HepG2 (cell line): ENCODE results near the gene KCNRG. TPM values are rescaled to one million over a fixed set of nuclear protein-coding genes. Genes with fewer than 3 reads are reported as not detected.

Experiments used
- ATRX ChIP-seq: sonication (generic); formaldehyde crosslinking; IDR thresholded peaks from 2 replicates; pipeline ENCODE4 v1.4.0; 2020; ENCODE audit warnings: missing genetic modification reagents, borderline replicate concordance
- CREB1 ChIP-seq, 2 experiments: fragments of 450-650 bp in 1 of 2; IDR thresholded peaks; 2 replicates each; pipeline ENCODE4 v1.6.1; 2016 to 2017; ENCODE audit warnings: control low read depth in 1 of 2, mild to moderate bottlenecking in 1 of 2, missing compliant biosample characterization in 1 of 2, missing genetic modification characterization in 1 of 2
- DPF2 ChIP-seq: sonication (generic); formaldehyde crosslinking; IDR thresholded peaks from 2 replicates; pipeline ENCODE4 v1.4.0; 2020; ENCODE audit warnings: mild to moderate bottlenecking, low read depth, missing genetic modification reagents, borderline replicate concordance
- GATA4 ChIP-seq: sonication (generic); IDR thresholded peaks from 2 replicates; pipeline ENCODE4 v1.6.1; 2016; ENCODE audit warnings: antibody characterized with exemption, low read depth, borderline replicate concordance
- KDM5B ChIP-seq: sonication (generic); formaldehyde crosslinking; IDR thresholded peaks from 2 replicates; pipeline ENCODE4 v1.4.0; 2020; ENCODE audit warnings: missing genetic modification reagents, mild to moderate bottlenecking, borderline replicate concordance
- NR3C1 ChIP-seq: sonication (generic); formaldehyde crosslinking; IDR thresholded peaks from 2 replicates; pipeline ENCODE4 v1.4.0; 2020; ENCODE audit warnings: missing genetic modification reagents
- PHF20 ChIP-seq: sonication (generic); formaldehyde crosslinking; IDR thresholded peaks from 2 replicates; pipeline ENCODE4 v1.5.0; 2020; ENCODE audit warnings: mild to moderate bottlenecking, missing genetic modification reagents
- PHF8 ChIP-seq: sonication (generic); formaldehyde crosslinking; IDR thresholded peaks from 2 replicates; pipeline ENCODE4 v1.5.0; 2020; ENCODE audit warnings: missing genetic modification reagents
- RBM22 ChIP-seq: fragments of 200-400 bp; formaldehyde crosslinking; optimal IDR thresholded peaks from 2 replicates; pipeline ENCODE3; 2017; ENCODE audit warnings: mild to moderate bottlenecking, low read length, moderate library complexity
- SUZ12 ChIP-seq: fragments of 150-350 bp; IDR thresholded peaks from 2 replicates; pipeline ENCODE4 v1.6.1; 2014; ENCODE audit warnings: low read depth, low read length
- ZNF124 ChIP-seq: sonication (generic); formaldehyde crosslinking; IDR thresholded peaks from 2 replicates; pipeline ENCODE4 v1.4.0; 2020; ENCODE audit warnings: missing genetic modification reagents
- ZNF331 ChIP-seq: sonication (generic); formaldehyde crosslinking; IDR thresholded peaks from 2 replicates; pipeline ENCODE4 v1.4.0; 2020; ENCODE audit warnings: missing genetic modification reagents
- ZNF567 ChIP-seq: sonication (generic); formaldehyde crosslinking; IDR thresholded peaks from 2 replicates; pipeline ENCODE4 v1.8.1; 2023; ENCODE audit warnings: mild to moderate bottlenecking, missing genetic modification reagents, borderline replicate concordance
- ZNF598 ChIP-seq: sonication (generic); formaldehyde crosslinking; IDR thresholded peaks from 2 replicates; pipeline ENCODE4 v1.5.1; 2020; ENCODE audit warnings: mild to moderate bottlenecking, missing genetic modification reagents, borderline replicate concordance
- ZNF737 ChIP-seq: sonication (generic); formaldehyde crosslinking; IDR thresholded peaks from 2 replicates; pipeline ENCODE4 v1.5.0; 2020; ENCODE audit warnings: missing genetic modification reagents, mild to moderate bottlenecking, borderline replicate concordance
- polyA plus RNA-seq, 8 experiments: library from polyadenylated mRNA; depleted of rRNA in 3 of 8; stranded (reverse) in 7 of 8; unstranded in 1 of 8; fragments of >200 nt; fragmentation: Illumina TruSeq in 4 of 8; extraction: Trizol in 4 of 8; gene quantifications; 2 replicates each; pipeline versions ENCODE4 v1.2.1 to v1.2.3, GENCODE V29; 2011 to 2016; ENCODE audit warnings: low read depth in 4 of 8, missing spikeins in 1 of 8, mixed read lengths in 1 of 8; ENCODE audit not compliant: insufficient read depth in 1 of 8
- total RNA-seq, 5 experiments: library from RNA; depleted of rRNA; stranded (reverse); fragments of >200 nt; fragmentation: Illumina TruSeq; extraction: Trizol; gene quantifications; 2 replicates each; pipeline ENCODE4 v1.2.3, GENCODE V29; 2016; ENCODE audit warnings: low read depth in 1 of 5
- TF ChIP-seq, protein P1 (sequence below): sonication (generic); formaldehyde crosslinking; IDR thresholded peaks from 2 replicates; pipeline ENCODE4 v1.5.0; 2020; ENCODE audit warnings: missing genetic modification reagents
- TF ChIP-seq, protein P2 (sequence below): sonication (generic); formaldehyde crosslinking; IDR thresholded peaks from 2 replicates; pipeline ENCODE4 v1.4.0; 2020; ENCODE audit warnings: mild to moderate bottlenecking, missing genetic modification reagents
- TF ChIP-seq, protein P3 (sequence below): IDR thresholded peaks from 2 replicates; pipeline ENCODE4 v1.6.1; 2016
- TF ChIP-seq, protein P4 (sequence below): IDR thresholded peaks from 2 replicates; pipeline ENCODE4 v1.6.1; 2012; ENCODE audit warnings: inconsistent platforms
- TF ChIP-seq, protein P5 (sequence below): sonication (generic); formaldehyde crosslinking; IDR thresholded peaks from 2 replicates; pipeline ENCODE4 v1.5.1; 2020; ENCODE audit warnings: missing genetic modification reagents, mild to moderate bottlenecking, borderline replicate concordance

KCNRG gene
- total and polyA plus RNA-seq, 2 of the 13 experiments (the other 11 are each of a cell fraction or from before 2014, with no cell fraction given) = 1.0 to 1.5 TPM

DNA sequence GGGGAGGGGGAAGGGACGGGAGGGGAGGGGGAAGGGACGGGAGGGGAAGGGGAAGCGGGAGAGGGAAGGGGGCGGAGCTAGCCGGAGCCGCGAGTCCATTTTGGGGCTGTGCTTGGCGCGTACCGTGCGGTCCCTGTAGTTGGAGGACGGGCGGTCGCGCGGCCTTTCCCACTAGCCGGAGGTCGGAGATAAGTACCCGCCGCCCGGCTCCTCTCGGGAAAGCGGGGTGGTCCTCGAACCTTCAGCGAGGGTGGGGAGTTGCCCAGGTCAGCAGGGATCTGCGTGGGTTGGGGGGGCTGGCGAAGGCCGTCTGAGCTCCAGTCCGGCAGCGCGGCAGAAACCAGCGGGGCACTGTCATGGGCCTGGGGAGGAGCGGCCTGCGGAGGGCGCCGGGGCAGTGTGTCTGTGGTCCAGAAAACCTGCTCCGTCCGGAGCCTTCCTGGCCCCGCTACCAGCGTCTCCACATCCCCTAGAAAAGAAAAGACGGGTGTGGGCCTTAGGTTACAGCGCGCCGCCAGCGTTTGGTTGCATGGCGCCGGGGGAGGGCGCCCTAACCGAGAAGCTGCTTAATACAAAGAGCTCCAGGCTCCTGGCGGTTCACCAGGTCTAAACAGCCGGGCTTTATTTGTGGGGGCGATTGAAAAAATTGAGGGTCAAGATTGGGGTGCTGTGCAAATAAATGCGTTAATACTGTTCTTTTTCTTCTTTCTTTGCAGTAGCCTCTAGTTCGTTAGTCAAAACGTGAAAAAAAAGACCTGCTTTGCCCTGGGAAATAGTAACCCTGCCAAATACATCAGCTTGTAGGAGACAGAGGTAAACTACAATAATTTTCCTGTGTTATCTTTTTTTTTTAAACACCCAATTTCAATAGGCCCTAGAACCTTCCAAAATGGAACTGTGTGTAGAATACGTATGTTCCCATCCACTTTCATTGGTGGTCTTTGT, 18.0 kb upstream of the KCNRG start, which contains the start of gene TRIM13 (continued):
- TF ChIP-seq, protein P1, sequence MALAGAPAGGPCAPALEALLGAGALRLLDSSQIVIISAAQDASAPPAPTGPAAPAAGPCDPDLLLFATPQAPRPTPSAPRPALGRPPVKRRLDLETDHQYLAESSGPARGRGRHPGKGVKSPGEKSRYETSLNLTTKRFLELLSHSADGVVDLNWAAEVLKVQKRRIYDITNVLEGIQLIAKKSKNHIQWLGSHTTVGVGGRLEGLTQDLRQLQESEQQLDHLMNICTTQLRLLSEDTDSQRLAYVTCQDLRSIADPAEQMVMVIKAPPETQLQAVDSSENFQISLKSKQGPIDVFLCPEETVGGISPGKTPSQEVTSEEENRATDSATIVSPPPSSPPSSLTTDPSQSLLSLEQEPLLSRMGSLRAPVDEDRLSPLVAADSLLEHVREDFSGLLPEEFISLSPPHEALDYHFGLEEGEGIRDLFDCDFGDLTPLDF (CRISPR knock-in tag) = peak; percentile 48; the same call in 1 of the 2 replicates
- TF ChIP-seq ATRX (CRISPR knock-in tag) (no peak), ZNF598 (CRISPR knock-in tag) (no peak), CREB1 (IDR thresholded peaks at IDR 0.05) (no peak), CREB1 (CRISPR knock-in tag; IDR thresholded peaks at IDR 0.05) (no peak), RBM22 (no peak), ZNF567 (CRISPR knock-in tag) (no peak), ZNF331 (CRISPR knock-in tag) (no peak), ZNF737 (CRISPR knock-in tag) (0 out of 2 replicates have a peak, but pooled peaks have one; percentile 57), PHF8 (peak; percentile 93), GATA4 (no peak), ZNF124 (0 out of 2 replicates have a peak, but pooled peaks have one; percentile 30), NR3C1 (CRISPR knock-in tag) (no peak), DPF2 (CRISPR knock-in tag) (no peak), PHF20 (CRISPR knock-in tag) (0 out of 2 replicates have a peak, but pooled peaks have one; percentile 49), KDM5B (CRISPR knock-in tag) (no peak), SUZ12 (no peak)
- TF ChIP-seq, protein P2, sequence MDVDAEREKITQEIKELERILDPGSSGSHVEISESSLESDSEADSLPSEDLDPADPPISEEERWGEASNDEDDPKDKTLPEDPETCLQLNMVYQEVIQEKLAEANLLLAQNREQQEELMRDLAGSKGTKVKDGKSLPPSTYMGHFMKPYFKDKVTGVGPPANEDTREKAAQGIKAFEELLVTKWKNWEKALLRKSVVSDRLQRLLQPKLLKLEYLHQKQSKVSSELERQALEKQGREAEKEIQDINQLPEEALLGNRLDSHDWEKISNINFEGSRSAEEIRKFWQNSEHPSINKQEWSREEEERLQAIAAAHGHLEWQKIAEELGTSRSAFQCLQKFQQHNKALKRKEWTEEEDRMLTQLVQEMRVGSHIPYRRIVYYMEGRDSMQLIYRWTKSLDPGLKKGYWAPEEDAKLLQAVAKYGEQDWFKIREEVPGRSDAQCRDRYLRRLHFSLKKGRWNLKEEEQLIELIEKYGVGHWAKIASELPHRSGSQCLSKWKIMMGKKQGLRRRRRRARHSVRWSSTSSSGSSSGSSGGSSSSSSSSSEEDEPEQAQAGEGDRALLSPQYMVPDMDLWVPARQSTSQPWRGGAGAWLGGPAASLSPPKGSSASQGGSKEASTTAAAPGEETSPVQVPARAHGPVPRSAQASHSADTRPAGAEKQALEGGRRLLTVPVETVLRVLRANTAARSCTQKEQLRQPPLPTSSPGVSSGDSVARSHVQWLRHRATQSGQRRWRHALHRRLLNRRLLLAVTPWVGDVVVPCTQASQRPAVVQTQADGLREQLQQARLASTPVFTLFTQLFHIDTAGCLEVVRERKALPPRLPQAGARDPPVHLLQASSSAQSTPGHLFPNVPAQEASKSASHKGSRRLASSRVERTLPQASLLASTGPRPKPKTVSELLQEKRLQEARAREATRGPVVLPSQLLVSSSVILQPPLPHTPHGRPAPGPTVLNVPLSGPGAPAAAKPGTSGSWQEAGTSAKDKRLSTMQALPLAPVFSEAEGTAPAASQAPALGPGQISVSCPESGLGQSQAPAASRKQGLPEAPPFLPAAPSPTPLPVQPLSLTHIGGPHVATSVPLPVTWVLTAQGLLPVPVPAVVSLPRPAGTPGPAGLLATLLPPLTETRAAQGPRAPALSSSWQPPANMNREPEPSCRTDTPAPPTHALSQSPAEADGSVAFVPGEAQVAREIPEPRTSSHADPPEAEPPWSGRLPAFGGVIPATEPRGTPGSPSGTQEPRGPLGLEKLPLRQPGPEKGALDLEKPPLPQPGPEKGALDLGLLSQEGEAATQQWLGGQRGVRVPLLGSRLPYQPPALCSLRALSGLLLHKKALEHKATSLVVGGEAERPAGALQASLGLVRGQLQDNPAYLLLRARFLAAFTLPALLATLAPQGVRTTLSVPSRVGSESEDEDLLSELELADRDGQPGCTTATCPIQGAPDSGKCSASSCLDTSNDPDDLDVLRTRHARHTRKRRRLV = no peak
- TF ChIP-seq, protein P3, sequence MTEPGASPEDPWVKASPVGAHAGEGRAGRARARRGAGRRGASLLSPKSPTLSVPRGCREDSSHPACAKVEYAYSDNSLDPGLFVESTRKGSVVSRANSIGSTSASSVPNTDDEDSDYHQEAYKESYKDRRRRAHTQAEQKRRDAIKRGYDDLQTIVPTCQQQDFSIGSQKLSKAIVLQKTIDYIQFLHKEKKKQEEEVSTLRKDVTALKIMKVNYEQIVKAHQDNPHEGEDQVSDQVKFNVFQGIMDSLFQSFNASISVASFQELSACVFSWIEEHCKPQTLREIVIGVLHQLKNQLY (CRISPR knock-in tag) = no peak
- TF ChIP-seq, protein P4, sequence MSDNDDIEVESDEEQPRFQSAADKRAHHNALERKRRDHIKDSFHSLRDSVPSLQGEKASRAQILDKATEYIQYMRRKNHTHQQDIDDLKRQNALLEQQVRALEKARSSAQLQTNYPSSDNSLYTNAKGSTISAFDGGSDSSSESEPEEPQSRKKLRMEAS = no peak; the same call in 1 of the 2 replicates
- TF ChIP-seq, protein P5, sequence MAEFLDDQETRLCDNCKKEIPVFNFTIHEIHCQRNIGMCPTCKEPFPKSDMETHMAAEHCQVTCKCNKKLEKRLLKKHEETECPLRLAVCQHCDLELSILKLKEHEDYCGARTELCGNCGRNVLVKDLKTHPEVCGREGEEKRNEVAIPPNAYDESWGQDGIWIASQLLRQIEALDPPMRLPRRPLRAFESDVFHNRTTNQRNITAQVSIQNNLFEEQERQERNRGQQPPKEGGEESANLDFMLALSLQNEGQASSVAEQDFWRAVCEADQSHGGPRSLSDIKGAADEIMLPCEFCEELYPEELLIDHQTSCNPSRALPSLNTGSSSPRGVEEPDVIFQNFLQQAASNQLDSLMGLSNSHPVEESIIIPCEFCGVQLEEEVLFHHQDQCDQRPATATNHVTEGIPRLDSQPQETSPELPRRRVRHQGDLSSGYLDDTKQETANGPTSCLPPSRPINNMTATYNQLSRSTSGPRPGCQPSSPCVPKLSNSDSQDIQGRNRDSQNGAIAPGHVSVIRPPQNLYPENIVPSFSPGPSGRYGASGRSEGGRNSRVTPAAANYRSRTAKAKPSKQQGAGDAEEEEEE (CRISPR knock-in tag) = no peak
